ENCODE results near the gene AGFG1. TPM values are rescaled to one million over a fixed set of nuclear protein-coding genes. Genes with fewer than 3 reads are reported as not detected.
"Not testable (repeated sequence)": the region's sequence is repeated elsewhere in the genome, so short reads cannot be mapped to it uniquely, and the experiment has no call there.

AGFG1 gene
- total RNA-seq, 4 donors from 2014 or later, result 44.6 to 65.3 (median 55.7) TPM

DNA sequence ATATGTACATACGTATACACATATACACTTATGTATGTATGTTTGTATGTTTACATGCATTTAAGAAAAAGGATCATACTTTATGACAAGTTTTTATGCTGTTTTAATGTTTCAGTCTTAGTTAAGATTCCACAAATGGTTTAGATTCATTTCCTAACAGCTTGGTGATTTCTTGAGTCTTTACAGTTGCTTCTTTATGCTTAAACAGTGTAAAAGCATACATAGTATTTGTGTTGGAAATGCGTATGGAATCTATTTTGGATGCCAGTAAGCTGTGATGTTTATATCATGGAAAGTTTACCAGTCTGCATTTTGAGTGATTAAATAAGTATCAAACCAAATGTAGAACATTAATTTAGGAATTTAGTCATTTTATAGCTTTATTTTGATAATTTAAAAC, 55.4 kb downstream of the AGFG1 start:
- TF ChIP-seq, protein P1, sequence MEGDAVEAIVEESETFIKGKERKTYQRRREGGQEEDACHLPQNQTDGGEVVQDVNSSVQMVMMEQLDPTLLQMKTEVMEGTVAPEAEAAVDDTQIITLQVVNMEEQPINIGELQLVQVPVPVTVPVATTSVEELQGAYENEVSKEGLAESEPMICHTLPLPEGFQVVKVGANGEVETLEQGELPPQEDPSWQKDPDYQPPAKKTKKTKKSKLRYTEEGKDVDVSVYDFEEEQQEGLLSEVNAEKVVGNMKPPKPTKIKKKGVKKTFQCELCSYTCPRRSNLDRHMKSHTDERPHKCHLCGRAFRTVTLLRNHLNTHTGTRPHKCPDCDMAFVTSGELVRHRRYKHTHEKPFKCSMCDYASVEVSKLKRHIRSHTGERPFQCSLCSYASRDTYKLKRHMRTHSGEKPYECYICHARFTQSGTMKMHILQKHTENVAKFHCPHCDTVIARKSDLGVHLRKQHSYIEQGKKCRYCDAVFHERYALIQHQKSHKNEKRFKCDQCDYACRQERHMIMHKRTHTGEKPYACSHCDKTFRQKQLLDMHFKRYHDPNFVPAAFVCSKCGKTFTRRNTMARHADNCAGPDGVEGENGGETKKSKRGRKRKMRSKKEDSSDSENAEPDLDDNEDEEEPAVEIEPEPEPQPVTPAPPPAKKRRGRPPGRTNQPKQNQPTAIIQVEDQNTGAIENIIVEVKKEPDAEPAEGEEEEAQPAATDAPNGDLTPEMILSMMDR (IDR thresholded peaks at IDR 0.05), result no peak
- no peak for TF ChIP-seq POLR2A (IDR thresholded peaks at IDR 0.05)
- intact Hi-C loops (cut with DNase I; ENCODE audit: low total_unique reads), result no loop called here
- 92 to 98% methylated on average over 2 of the region's 2 CpGs for WGBS, 2 donors
- no peak for DNase-seq (ENCODE audit: low spot score in 2 of 2)
- H3K4me3 ChIP-seq (ENCODE audit: low read depth, poor library complexity, severe bottlenecking), result no peak overlapping the region

DNA sequence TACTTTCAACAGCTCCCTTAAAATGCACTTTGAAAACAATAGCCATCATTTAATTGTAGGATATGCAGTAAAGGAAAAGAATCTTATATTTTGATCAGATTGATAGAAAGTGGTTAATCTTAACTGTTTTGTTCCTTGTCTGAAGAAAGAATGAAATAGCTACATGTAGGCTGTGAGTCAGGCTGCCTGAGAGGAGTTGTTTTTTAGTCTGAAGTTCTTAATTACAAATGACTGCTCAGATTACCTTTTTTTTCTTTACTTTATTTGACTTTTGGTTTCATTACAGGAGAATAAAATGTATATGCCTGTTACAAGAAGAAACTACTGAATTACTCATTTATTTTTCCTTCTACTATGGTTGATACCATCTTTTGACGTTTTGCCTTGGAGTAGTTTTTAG, 56.8 kb downstream of the AGFG1 start:
- WGBS, 2 donors, result 32 to 49% methylated on average over 1 of the region's 1 CpG
- TF ChIP-seq, protein P1 (IDR thresholded peaks at IDR 0.05), result no peak
- TF ChIP-seq POLR2A (IDR thresholded peaks at IDR 0.05), result no peak
- intact Hi-C loops (cut with DNase I; ENCODE audit: low total_unique reads), result no loop called here

DNA sequence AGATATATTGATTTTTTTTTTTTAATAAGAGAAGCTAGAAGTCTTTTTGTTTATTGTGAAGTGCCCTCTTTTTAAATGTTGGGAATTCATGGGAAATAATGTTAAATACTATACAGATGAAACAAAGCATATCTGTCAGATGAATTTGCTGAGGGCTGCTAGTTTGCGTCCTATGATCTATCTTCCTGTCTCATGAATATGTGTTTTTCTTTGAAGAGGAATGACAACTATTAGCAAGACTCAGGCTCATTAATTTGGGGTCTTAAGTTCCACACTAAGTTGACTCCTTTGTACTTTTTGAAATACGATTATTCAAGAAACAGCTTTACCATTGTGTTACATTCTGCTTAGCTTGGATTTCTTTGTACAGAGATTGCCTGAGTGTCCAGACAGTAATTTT, 57.9 kb downstream of the AGFG1 start:
- no peak for DNase-seq (ENCODE audit: low spot score in 2 of 2)
- TF ChIP-seq, protein P1 (IDR thresholded peaks at IDR 0.05), result no peak
- TF ChIP-seq POLR2A (IDR thresholded peaks at IDR 0.05), result no peak
- WGBS, 2 donors, result 91% methylated on average over 2 of the region's 2 CpGs
- H3K4me3 ChIP-seq (ENCODE audit: low read depth, poor library complexity, severe bottlenecking), result no peak overlapping the region
- intact Hi-C loops (cut with DNase I; ENCODE audit: low total_unique reads), result no loop called here

More for the DNA sequence above, 56.8 kb downstream of the AGFG1 start:
- no peak overlapping the region for H3K4me3 ChIP-seq (ENCODE audit: low read depth, poor library complexity, severe bottlenecking)
- DNase-seq (ENCODE audit: low spot score in 2 of 2), result no peak

DNA sequence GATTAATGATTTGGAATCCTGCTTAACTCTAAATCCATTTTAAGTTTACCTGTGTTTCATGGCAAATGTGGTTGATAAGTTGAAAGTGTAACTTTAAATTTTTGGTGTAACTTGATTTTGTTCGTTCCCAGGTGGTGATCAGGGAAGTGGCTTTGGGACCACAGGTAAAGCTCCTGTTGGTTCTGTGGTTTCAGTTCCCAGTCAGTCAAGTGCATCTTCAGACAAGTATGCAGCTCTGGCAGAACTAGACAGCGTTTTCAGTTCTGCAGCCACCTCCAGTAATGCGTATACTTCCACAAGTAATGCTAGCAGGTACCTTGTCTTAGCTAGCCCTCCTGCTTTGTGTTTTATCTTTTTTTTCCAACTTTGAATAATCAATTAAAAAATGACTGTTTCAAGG, 62.8 kb downstream of the AGFG1 start:
- no peak for DNase-seq (ENCODE audit: low spot score in 2 of 2)
- TF ChIP-seq, protein P1 (IDR thresholded peaks at IDR 0.05), result no peak
- no peak for TF ChIP-seq POLR2A (IDR thresholded peaks at IDR 0.05)
- 91 to 94% methylated on average over 3 of the region's 3 CpGs for WGBS, 2 donors
- intact Hi-C loops (cut with DNase I; ENCODE audit: low total_unique reads), result no loop called here
- no peak overlapping the region for H3K4me3 ChIP-seq (ENCODE audit: low read depth, poor library complexity, severe bottlenecking)

DNA sequence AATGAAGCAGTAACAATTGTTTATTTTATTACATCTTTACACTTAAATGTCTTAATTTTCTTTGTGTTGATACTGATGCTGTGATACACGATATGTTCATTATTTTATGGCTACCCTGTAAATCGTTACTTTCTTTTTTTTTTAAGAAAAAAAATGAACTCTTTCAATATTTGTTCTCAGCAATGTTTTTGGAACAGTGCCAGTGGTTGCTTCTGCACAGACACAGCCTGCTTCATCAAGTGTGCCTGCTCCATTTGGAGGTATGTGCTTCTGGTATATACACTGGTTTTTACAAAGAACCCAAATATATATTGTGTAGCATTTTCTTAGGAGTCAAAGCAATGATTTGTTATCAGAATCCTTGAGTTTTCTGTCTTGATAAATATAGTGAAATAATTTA, 64.5 kb downstream of the AGFG1 start:
- intact Hi-C loops (cut with DNase I; ENCODE audit: low total_unique reads), result no loop called here
- H3K4me3 ChIP-seq (ENCODE audit: low read depth, poor library complexity, severe bottlenecking), result no peak overlapping the region
- TF ChIP-seq, protein P1 (IDR thresholded peaks at IDR 0.05), result no peak
- no peak for TF ChIP-seq POLR2A (IDR thresholded peaks at IDR 0.05)
- no peak for DNase-seq (ENCODE audit: low spot score in 2 of 2)
- 67 to 74% methylated on average over 2 of the region's 2 CpGs for WGBS, 2 donors

DNA sequence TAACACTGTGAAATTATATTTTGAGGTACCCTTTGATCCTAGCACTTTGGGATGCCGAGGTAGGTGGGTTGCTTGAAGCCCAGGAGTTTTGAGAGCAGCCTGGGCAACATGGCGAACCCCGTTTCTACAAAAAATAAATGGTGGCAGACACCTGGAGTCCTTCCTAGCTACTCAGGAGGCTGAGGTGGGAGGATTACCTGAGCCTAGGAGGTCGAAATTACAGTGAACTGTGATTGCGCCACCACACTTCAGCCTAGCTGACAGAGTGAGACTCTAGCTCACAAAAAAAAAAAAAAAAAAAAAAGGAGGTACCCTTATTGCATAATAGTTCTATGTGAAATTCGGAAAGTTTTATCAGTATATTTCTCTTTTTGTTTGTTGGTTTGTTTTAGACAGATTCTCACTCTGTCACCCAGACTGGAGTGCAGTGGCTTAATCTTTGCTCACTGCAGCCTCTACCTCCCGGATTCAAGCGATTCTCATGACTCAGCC, 67.6 kb downstream of the AGFG1 start:
- 94 to 99% methylated on average over 8 of the region's 8 CpGs for WGBS, 2 donors
- DNase-seq (ENCODE audit: low spot score in 2 of 2), result no peak
- no peak overlapping the region for H3K4me3 ChIP-seq (ENCODE audit: low read depth, poor library complexity, severe bottlenecking)
- TF ChIP-seq, protein P1 (IDR thresholded peaks at IDR 0.05), result no peak
- TF ChIP-seq POLR2A (IDR thresholded peaks at IDR 0.05), result no peak
- intact Hi-C loops (cut with DNase I; ENCODE audit: low total_unique reads), result no loop called here

DNA sequence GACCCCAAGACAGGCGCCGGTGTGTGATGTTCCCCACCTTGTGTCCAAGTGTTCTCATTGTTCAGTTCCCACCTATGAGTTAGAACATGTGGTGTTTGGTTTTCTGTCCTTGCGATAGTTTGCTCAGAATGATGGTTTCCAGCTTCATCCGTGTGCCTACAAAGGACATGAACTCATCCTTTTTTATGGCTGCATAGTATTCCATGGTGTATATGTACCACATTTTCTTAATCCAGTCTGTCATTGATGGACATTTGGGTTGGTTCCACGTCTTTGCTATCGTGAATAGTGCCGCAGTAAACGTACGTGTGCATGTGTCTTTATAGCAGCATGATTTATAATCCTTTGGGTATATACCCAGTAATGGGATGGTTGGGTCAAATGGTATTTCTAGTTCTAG, 68.4 kb downstream of the AGFG1 start:
- DNase-seq (ENCODE audit: low spot score in 2 of 2); intact Hi-C loops (cut with DNase I; ENCODE audit: low total_unique reads); H3K4me3 ChIP-seq (ENCODE audit: low read depth, poor library complexity, severe bottlenecking): not testable (repeated sequence)
- 98% methylated on average over 9 of the region's 9 CpGs for WGBS, 2 donors
